Immature natural killer cell (primary cell): ENCODE results near the gene CACNA2D1. TPM values are rescaled to one million over a fixed set of nuclear protein-coding genes. Genes with fewer than 3 reads are reported as not detected.

ENCODE experiments used
- DNase-seq, 3 donors: peaks; one replicate each; pipeline ENCODE4 v3.0.0; 2022; ENCODE audit warnings: mixed read lengths in 1 of 3
- H3K27ac Mint-ChIP-seq, 6 donors: one replicate each; pipeline ENCODE4 v1.8.0; 2020; ENCODE audit warnings: mixed read lengths in 6 of 6, mild to moderate bottlenecking in 5 of 6, inconsistent platforms in 4 of 6, moderate library complexity in 3 of 6
- H3K27me3 Mint-ChIP-seq, 3 donors: one replicate each; pipeline ENCODE4 v1.8.0; 2020 to 2021; ENCODE audit warnings: low read depth in 3 of 3, mild to moderate bottlenecking in 3 of 3, mixed read lengths in 3 of 3, moderate library complexity in 3 of 3, inconsistent platforms in 1 of 3
- H3K36me3 Mint-ChIP-seq, 3 donors: one replicate each; pipeline ENCODE4 v1.8.0; 2020; ENCODE audit warnings: mixed read lengths in 3 of 3, inconsistent platforms in 2 of 3, mild to moderate bottlenecking in 2 of 3
- H3K4me1 Mint-ChIP-seq, 2 donors: one replicate each; pipeline ENCODE4 v1.8.0; 2020; ENCODE audit warnings: inconsistent platforms in 2 of 2, mild to moderate bottlenecking in 2 of 2, mixed read lengths in 2 of 2, moderate library complexity in 1 of 2
- H3K4me3 Mint-ChIP-seq, 5 donors: one replicate each; pipeline ENCODE4 v1.8.0; 2020; ENCODE audit warnings: mild to moderate bottlenecking in 5 of 5, mixed read lengths in 5 of 5, inconsistent platforms in 3 of 5, moderate library complexity in 3 of 5
- H3K9me3 Mint-ChIP-seq, 6 donors: one replicate each; pipeline ENCODE4 v1.8.0; 2020; ENCODE audit warnings: mild to moderate bottlenecking in 6 of 6, mixed read lengths in 6 of 6, inconsistent platforms in 4 of 6, moderate library complexity in 3 of 6
- polyA plus RNA-seq, 3 donors: library from polyadenylated mRNA; unstranded; fragments of 300-500 nt; fragmentation: Illumina TruSeq; gene quantifications; one replicate each; pipeline ENCODE4 v1.2.3, GENCODE V29; 2021

The CACNA2D1 gene
- polyA plus RNA-seq, 3 donors from 2014 or later = not detected

GRCh38 chr7:82373926-82374635 lies 69.5 kb downstream of the CACNA2D1 start:
- Mint-ChIP-seq H3K36me3 (no peaks in the 10 kb centered on the region), H3K4me1 (no peaks in the 10 kb centered on the region), H3K27me3 (no peaks in the 10 kb centered on the region), H3K9me3 (peaks cover 0 to 18% (median 9%) of the 10 kb centered on the region in 6 donors), H3K4me3 (no peak overlapping the region), H3K27ac (no peak overlapping the region)
- no peak for DNase-seq

- H3K4me3 Mint-ChIP-seq = no peak overlapping the region
- H3K27me3 Mint-ChIP-seq = peaks cover 0 to 2% (median 1%) of the 10 kb centered on the region in 3 donors
- no peak overlapping the region for H3K27ac Mint-ChIP-seq
- H3K4me1 Mint-ChIP-seq = no peaks in the 10 kb centered on the region
- H3K36me3 Mint-ChIP-seq = no peaks in the 10 kb centered on the region
- DNase-seq = no peak
- peaks cover 0 to 10% (median 6%) of the 10 kb centered on the region in 6 donors for H3K9me3 Mint-ChIP-seq
Observed at GRCh38 chr7:82364671-82365070, 78.9 kb downstream of the CACNA2D1 start.

GRCh38 chr7:82364048-82364447 lies 79.5 kb downstream of the CACNA2D1 start:
- Mint-ChIP-seq H3K4me3 (no peak overlapping the region), H3K27ac (no peak overlapping the region), H3K9me3 (peaks cover 0 to 14% (median 8%) of the 10 kb centered on the region in 6 donors), H3K36me3 (no peaks in the 10 kb centered on the region), H3K4me1 (no peaks in the 10 kb centered on the region), H3K27me3 (peaks cover 0 to 2% (median 1%) of the 10 kb centered on the region in 3 donors)
- DNase-seq = no peak

- no peak for DNase-seq
- H3K27me3 Mint-ChIP-seq = peaks cover 0 to 2% (median 1%) of the 10 kb centered on the region in 3 donors
- peaks cover 0 to 22% (median 9%) of the 10 kb centered on the region in 6 donors for H3K9me3 Mint-ChIP-seq
- no peak overlapping the region for H3K27ac Mint-ChIP-seq
- H3K36me3 Mint-ChIP-seq = no peaks in the 10 kb centered on the region
- no peaks in the 10 kb centered on the region for H3K4me1 Mint-ChIP-seq
- no peak overlapping the region for H3K4me3 Mint-ChIP-seq
Observed at GRCh38 chr7:82362129-82362706, 81.4 kb downstream of the CACNA2D1 start.

- DNase-seq = no peak
- no peak overlapping the region for H3K27ac Mint-ChIP-seq
- H3K27me3 Mint-ChIP-seq = peaks cover 0 to 2% (median 2%) of the 10 kb centered on the region in 3 donors
- no peak overlapping the region for H3K4me3 Mint-ChIP-seq
- no peaks in the 10 kb centered on the region for H3K36me3 Mint-ChIP-seq
- H3K4me1 Mint-ChIP-seq = no peaks in the 10 kb centered on the region
- H3K9me3 Mint-ChIP-seq = peaks cover under 1 to 27% (median 8%) of the 10 kb centered on the region in 6 donors
Observed at GRCh38 chr7:82360591-82361368, 82.8 kb downstream of the CACNA2D1 start.

GRCh38 chr7:82359426-82359825 lies 84.2 kb downstream of the CACNA2D1 start:
- no peaks in the 10 kb centered on the region for H3K36me3 Mint-ChIP-seq

GRCh38 chr7:82358923-82359322 lies 84.7 kb downstream of the CACNA2D1 start:
- Mint-ChIP-seq H3K4me3 (no peak overlapping the region), H3K27ac (no peak overlapping the region), H3K27me3 (peaks cover 0 to 2% (median 0%) of the 10 kb centered on the region in 3 donors), H3K9me3 (peaks cover 1 to 27% (median 5%) of the 10 kb centered on the region in 6 donors), H3K36me3 (no peaks in the 10 kb centered on the region), H3K4me1 (no peaks in the 10 kb centered on the region)
- no peak for DNase-seq

More at GRCh38 chr7:82359426-82359825, 84.2 kb downstream of the CACNA2D1 start:
- H3K27ac Mint-ChIP-seq = no peak overlapping the region
- peaks cover 1 to 32% (median 5%) of the 10 kb centered on the region in 6 donors for H3K9me3 Mint-ChIP-seq
- no peak overlapping the region for H3K4me3 Mint-ChIP-seq
- no peak for DNase-seq
- H3K4me1 Mint-ChIP-seq = no peaks in the 10 kb centered on the region
- peaks cover 0 to 2% (median 0%) of the 10 kb centered on the region in 3 donors for H3K27me3 Mint-ChIP-seq

- peaks cover 1 to 22% (median 5%) of the 10 kb centered on the region in 6 donors for H3K9me3 Mint-ChIP-seq
- H3K27me3 Mint-ChIP-seq = peaks cover 0 to 2% (median 0%) of the 10 kb centered on the region in 3 donors
- DNase-seq = no peak
- no peak overlapping the region for H3K4me3 Mint-ChIP-seq
- H3K4me1 Mint-ChIP-seq = no peaks in the 10 kb centered on the region
- no peaks in the 10 kb centered on the region for H3K36me3 Mint-ChIP-seq
- H3K27ac Mint-ChIP-seq = no peak overlapping the region
Observed at GRCh38 chr7:82358009-82358578, 85.5 kb downstream of the CACNA2D1 start.

GRCh38 chr7:82348251-82348650 lies 95.3 kb downstream of the CACNA2D1 start:
- peaks cover 0 to 4% (median 2%) of the 10 kb centered on the region in 6 donors for H3K9me3 Mint-ChIP-seq
- no peak for DNase-seq
- H3K27me3 Mint-ChIP-seq = no peaks in the 10 kb centered on the region
- H3K27ac Mint-ChIP-seq = no peak overlapping the region
- no peak overlapping the region for H3K4me3 Mint-ChIP-seq
- no peaks in the 10 kb centered on the region for H3K4me1 Mint-ChIP-seq
- no peaks in the 10 kb centered on the region for H3K36me3 Mint-ChIP-seq

- no peak for DNase-seq
- H3K27ac Mint-ChIP-seq = no peak overlapping the region
- H3K27me3 Mint-ChIP-seq = no peaks in the 10 kb centered on the region
- no peaks in the 10 kb centered on the region for H3K36me3 Mint-ChIP-seq
- H3K4me3 Mint-ChIP-seq = no peak overlapping the region
- no peaks in the 10 kb centered on the region for H3K4me1 Mint-ChIP-seq
- H3K9me3 Mint-ChIP-seq = peaks cover 0 to 4% (median 2%) of the 10 kb centered on the region in 6 donors
Observed at GRCh38 chr7:82347808-82348207, 95.8 kb downstream of the CACNA2D1 start.

GRCh38 chr7:82345886-82346285 lies 97.7 kb downstream of the CACNA2D1 start:
- peaks cover 0 to 7% (median 4%) of the 10 kb centered on the region in 6 donors for H3K9me3 Mint-ChIP-seq

GRCh38 chr7:82343716-82344115 lies 99.9 kb downstream of the CACNA2D1 start:
- Mint-ChIP-seq H3K4me1 (no peaks in the 10 kb centered on the region), H3K36me3 (no peaks in the 10 kb centered on the region), H3K4me3 (no peak overlapping the region), H3K27ac (no peak overlapping the region), H3K27me3 (no peaks in the 10 kb centered on the region), H3K9me3 (peaks cover 0 to 16% (median 4%) of the 10 kb centered on the region in 6 donors)
- no peak for DNase-seq

More at GRCh38 chr7:82345886-82346285, 97.7 kb downstream of the CACNA2D1 start:
- H3K36me3 Mint-ChIP-seq = no peaks in the 10 kb centered on the region
- H3K27me3 Mint-ChIP-seq = no peaks in the 10 kb centered on the region
- no peak overlapping the region for H3K4me3 Mint-ChIP-seq
- H3K4me1 Mint-ChIP-seq = no peaks in the 10 kb centered on the region
- no peak overlapping the region for H3K27ac Mint-ChIP-seq
- no peak for DNase-seq

GRCh38 chr7:82339958-82340357 lies 103.6 kb downstream of the CACNA2D1 start:
- Mint-ChIP-seq H3K9me3 (peaks cover 2 to 25% (median 6%) of the 10 kb centered on the region in 6 donors), H3K4me1 (no peaks in the 10 kb centered on the region), H3K27me3 (peaks cover 0 to 2% (median 0%) of the 10 kb centered on the region in 3 donors), H3K4me3 (no peak overlapping the region), H3K36me3 (no peaks in the 10 kb centered on the region), H3K27ac (no peak overlapping the region)
- DNase-seq = no peak
